GM12878 (cell line): ENCODE data around the gene PRKAG2. TPM values are rescaled to one million over a fixed set of nuclear protein-coding genes. Genes with fewer than 3 reads are reported as not detected.

Experiments
- ATAC-seq: fragments of 200-7000 bp; cut with Tn5 transposase; 3 replicates; pipeline ENCODE4 v1.9.1; 2020; ENCODE audit warnings: mild to moderate bottlenecking, moderate library complexity
- BruUV-seq: library from RNA; stranded (reverse); fragments of 400-500 nt; replicated peaks from 2 replicates; lab custom pipeline; 2021; lab: Mats Ljungman, UMichigan
- CTCF ChIA-PET: fragments of 300-600 bp; sonication (Branson Sonifier 250); formaldehyde crosslinking; extraction: SDS; loops from one replicate; lab custom pipeline; 2021; ENCODE audit warnings: inconsistent platforms; lab: Yijun Ruan, JAX
- POLR2A ChIA-PET: fragments of 350-600 bp; formaldehyde crosslinking; extraction: SDS; loops from one replicate; lab custom pipeline; 2021; ENCODE audit warnings: inconsistent platforms; lab: Charles Lee
- RAD21 ChIA-PET: fragments of 300-600 bp; sonication (Branson Sonifier 250); formaldehyde crosslinking; loops from one replicate; lab custom pipeline; 2023; ENCODE audit warnings: antibody characterized with exemption; ENCODE audit not compliant: unreplicated experiment; lab: Charles Lee
- SMC1A ChIA-PET: fragments of 300-600 bp; sonication (Branson Sonifier 250); formaldehyde crosslinking; loops from one replicate; lab custom pipeline; 2023; ENCODE audit not compliant: unreplicated experiment, uncharacterized antibody; lab: Charles Lee
- DNase-seq: peaks from one replicate; pipeline ENCODE4 v3.0.0-alpha.2; 2011; ENCODE audit warnings: low read depth, low spot score
- FAIRE-seq: peaks from 3 replicates; lab custom pipeline; 2011; peaks lifted over from hg19 to GRCh38; lab: Jason Lieb, UNC
- H2AFZ ChIP-seq: 2 replicates; pipeline ENCODE4 v1.6.0; 2011; ENCODE audit warnings: low read depth, low read length, control low read depth; ENCODE audit not compliant: control insufficient read depth
- H3K27ac ChIP-seq: 2 replicates; pipeline ENCODE4 v1.5.1; 2011; ENCODE audit warnings: control low read depth; ENCODE audit not compliant: control insufficient read depth, insufficient read depth
- H3K27me3 ChIP-seq, 2 experiments: replicated peaks in 1 of 2; 2 replicates each; pipeline versions ENCODE4 v1.6.0 to v1.6.1; 2011; ENCODE audit warnings: low read length in 1 of 2; ENCODE audit not compliant: control insufficient read depth in 2 of 2, insufficient read depth in 2 of 2
- H3K36me3 ChIP-seq, 2 experiments: 2 replicates each; pipeline ENCODE4 v1.5.1; 2011; ENCODE audit warnings: low read length in 1 of 2; ENCODE audit not compliant: control insufficient read depth in 2 of 2, insufficient read depth in 2 of 2
- H3K4me1 ChIP-seq: 2 replicates; pipeline ENCODE4 v1.6.1; 2011; ENCODE audit warnings: mild to moderate bottlenecking, low read length, moderate library complexity, mixed read lengths; ENCODE audit not compliant: control insufficient read depth, insufficient read depth
- H3K4me2 ChIP-seq: 2 replicates; pipeline ENCODE4 v1.6.0; 2011; ENCODE audit warnings: control low read depth; ENCODE audit not compliant: control insufficient read depth, insufficient read depth
- H3K4me3 ChIP-seq: fragments of 200-600 bp; sonication (generic); 2 replicates; pipeline ENCODE4 v1.5.1; 2016
- H3K79me2 ChIP-seq: 2 replicates; pipeline ENCODE4 v1.6.0; 2011; ENCODE audit warnings: low read length; ENCODE audit not compliant: control insufficient read depth, insufficient read depth
- H3K9ac ChIP-seq: 2 replicates; pipeline ENCODE4 v1.8.0; 2011; ENCODE audit warnings: low read length, control low read depth, mixed read lengths; ENCODE audit not compliant: control insufficient read depth, insufficient read depth
- H3K9me3 ChIP-seq: replicated peaks from 3 replicates; pipeline ENCODE4 v1.5.1; 2011; ENCODE audit warnings: mild to moderate bottlenecking, low read length; ENCODE audit not compliant: control insufficient read depth, insufficient read depth
- H4K20me1 ChIP-seq: 2 replicates; pipeline ENCODE4 v1.6.0; 2011; ENCODE audit not compliant: control insufficient read depth, insufficient read depth
- ATF2 ChIP-seq: IDR thresholded peaks from 2 replicates; pipeline ENCODE4 v1.6.1; 2012; ENCODE audit warnings: low read length, inconsistent platforms
- ATF7 ChIP-seq: fragments of 450-650 bp; IDR thresholded peaks from 2 replicates; pipeline ENCODE4 v1.6.1; 2016; ENCODE audit warnings: low read depth, mild to moderate bottlenecking
- DPF2 ChIP-seq: fragments of 450-650 bp; IDR thresholded peaks from 2 replicates; pipeline ENCODE4 v1.6.1; 2017; ENCODE audit warnings: mild to moderate bottlenecking
- HDGF ChIP-seq: fragments of 450-650 bp; IDR thresholded peaks from 2 replicates; pipeline ENCODE4 v1.6.1; 2016; ENCODE audit warnings: antibody characterized with exemption
- IKZF1 ChIP-seq: fragments of 450-650 bp; conservative IDR thresholded peaks from 2 replicates; pipeline ENCODE4 v1.6.1; 2017; ENCODE audit warnings: antibody characterized with exemption, mild to moderate bottlenecking
- MYB ChIP-seq: fragments of 150-350 bp; IDR thresholded peaks from 2 replicates; pipeline ENCODE4 v1.6.1; 2014; ENCODE audit warnings: mild to moderate bottlenecking, low read depth, low read length, borderline replicate concordance
- NFYA ChIP-seq: IDR thresholded peaks from 2 replicates; pipeline ENCODE4 v1.6.1; 2011; ENCODE audit warnings: low read depth, mild to moderate bottlenecking, low read length, improper control_type of control experiment, borderline replicate concordance
- PRDM15 ChIP-seq: fragments of 450-650 bp; formaldehyde crosslinking; IDR thresholded peaks from 2 replicates; pipeline ENCODE4 v1.4.0; 2020; ENCODE audit warnings: mild to moderate bottlenecking, moderate library complexity
- RAD51 ChIP-seq: fragments of 450-650 bp; IDR thresholded peaks from 2 replicates; pipeline ENCODE4 v1.6.1; 2016; ENCODE audit warnings: moderate library complexity, mild to moderate bottlenecking, inconsistent platforms
- SMARCA5 ChIP-seq: fragments of 450-650 bp; IDR thresholded peaks from 2 replicates; pipeline ENCODE4 v1.6.1; 2017; ENCODE audit warnings: mild to moderate bottlenecking
- SREBF2 ChIP-seq: IDR thresholded peaks from 2 replicates; pipeline ENCODE4 v1.6.1; 2012; ENCODE audit warnings: mild to moderate bottlenecking, low read length
- TARDBP ChIP-seq: IDR thresholded peaks from 2 replicates; pipeline ENCODE4 v1.6.1; 2016; ENCODE audit warnings: borderline replicate concordance
- TCF12 ChIP-seq: IDR thresholded peaks from 2 replicates; pipeline ENCODE4 v1.6.1; 2011; ENCODE audit warnings: low read depth, mild to moderate bottlenecking, low read length
- ZBED1 ChIP-seq: IDR thresholded peaks from 2 replicates; pipeline ENCODE4 v1.6.1; 2016; ENCODE audit warnings: borderline replicate concordance
- ZSCAN29 ChIP-seq: fragments of 450-650 bp; IDR thresholded peaks from 2 replicates; pipeline ENCODE4 v1.6.1; 2017; ENCODE audit warnings: mild to moderate bottlenecking, moderate library complexity
- WGBS: methylation state at CpG from one replicate; pipeline ENCODE4 v1.1.6; 2016; ENCODE audit warnings: low lambda C conversion rate; ENCODE audit not compliant: insufficient replicate concordance, insufficient coverage; ENCODE audit errors: missing lambda C conversion rate; 5-methylcytosine and 5-hydroxymethylcytosine counted together
- in situ Hi-C: fragments of 300-500 bp; cut with MboI; formaldehyde crosslinking; loops from 9 replicates; pipeline ENCODE4 v1.14.3; 2018; ENCODE audit warnings: mixed read lengths
- intact Hi-C: fragments of 100-400 bp; cut with micrococcal nuclease; formaldehyde crosslinking; loops from one replicate; pipeline ENCODE4 v1.14.2; 2022; ENCODE audit not compliant: unreplicated experiment
- polyA plus RNA-seq, 11 experiments: library from polyadenylated mRNA; depleted of rRNA in 4 of 11; unstranded in 6 of 11; stranded (reverse) in 5 of 11; fragments of >200 nt; fragmentation: Nextera tagmentation in 4 of 11; fragmentation: Illumina TruSeq in 1 of 11; extraction: Ambion mirVana in 4 of 11; extraction: Trizol in 1 of 11; gene quantifications; 1 replicate in 1 of 11; 2 replicates in 10 of 11; pipeline versions ENCODE4 v1.2.1 to v1.2.3, GENCODE V29; 2011 to 2016; ENCODE audit warnings: inconsistent platforms in 2 of 11, missing spikeins in 2 of 11, low read depth in 1 of 11
- total RNA-seq, 4 experiments: library from RNA; depleted of rRNA in 3 of 4; stranded (reverse); fragments of >200 nt in 3 of 4; fragmentation: Illumina TruSeq in 1 of 4; extraction: Trizol in 1 of 4; gene quantifications; 2 replicates each; pipeline versions ENCODE4 v1.2.1 to v1.2.3, GENCODE V29; 2013 to 2021
- TF ChIP-seq, protein P1 (sequence below): fragments of 450-650 bp; IDR thresholded peaks from 2 replicates; pipeline ENCODE4 v1.6.1; 2017; ENCODE audit warnings: low read depth, mild to moderate bottlenecking, moderate library complexity

PRKAG2 gene
- total and polyA plus RNA-seq, 10 of the 15 experiments (the other 5 are each of a cell fraction or from before 2014, with no cell fraction given) = 3.4 to 8.9 (median 6.8) TPM

DNA sequence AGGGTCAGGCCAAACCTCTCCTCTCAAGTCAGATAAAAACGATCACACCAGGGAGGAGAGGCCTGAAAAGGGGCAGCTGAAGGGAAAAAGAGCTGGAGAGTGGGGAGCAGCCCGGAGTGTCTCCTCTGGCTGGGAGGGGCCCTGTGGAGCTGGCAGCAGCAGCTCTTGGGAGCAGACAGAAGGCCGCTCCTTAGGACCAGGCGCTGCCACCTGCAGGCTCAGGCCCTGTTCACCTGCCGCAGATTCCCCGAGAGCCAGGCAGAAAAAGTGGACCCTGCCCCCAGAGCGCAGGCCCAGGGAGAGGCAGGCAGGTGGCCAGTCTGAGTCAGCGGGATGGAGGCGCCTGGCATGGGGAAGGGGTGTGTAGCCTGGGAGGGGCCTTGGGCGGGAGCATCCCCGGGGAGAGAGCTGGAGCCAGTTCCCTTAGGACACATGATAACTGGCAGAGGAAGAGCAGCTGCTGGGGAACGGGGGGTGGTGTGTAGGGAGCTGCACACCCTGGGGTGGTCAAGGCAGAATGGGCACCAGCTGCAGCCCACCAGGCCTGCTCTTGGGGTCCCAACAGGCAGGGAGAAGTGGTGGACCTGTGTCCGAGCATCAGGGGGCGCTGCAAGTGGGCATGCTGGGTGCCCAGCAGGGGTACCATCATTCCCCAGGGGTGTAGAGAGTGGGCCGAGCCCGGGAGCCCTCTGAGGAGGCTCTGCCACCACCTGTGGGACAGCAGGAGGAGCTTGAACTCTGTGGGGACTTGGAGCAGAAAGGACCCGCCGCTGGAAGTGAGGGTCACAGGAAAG, 180.0 kb downstream of the PRKAG2 start:
- intact Hi-C loops (no loop called here), in situ Hi-C loops (no loop called here)
- Histone ChIP-seq H4K20me1 (no peaks in the 10 kb centered on the region), H3K27me3 (no peaks in the 10 kb centered on the region), H3K27ac (no peak overlapping the region), H3K79me2 (no peaks in the 10 kb centered on the region), H3K4me2 (no peak overlapping the region), H3K4me1 (no peaks in the 10 kb centered on the region), H3K36me3 (no peaks in the 10 kb centered on the region), H3K9me3 (no peaks in the 10 kb centered on the region), H2AFZ (no peak overlapping the region), H3K9ac (no peak overlapping the region), H3K4me3 (no peak overlapping the region)
- FAIRE-seq (no peak), DNase-seq (no peak), ATAC-seq (no peak)
- ChIA-PET CTCF (interaction anchor here (0.6 kb wide), 1 partner anchor 12 kb away, joined by 4 read pairs; no protein-coding TSS in a partner anchor), SMC1A (interaction anchor here (0.7 kb wide), 1 partner anchor 878 kb away, joined by 3 read pairs; no protein-coding TSS in a partner anchor), POLR2A (interaction anchor here (0.6 kb wide), 1 partner anchor 111 kb away, joined by 3 read pairs; no protein-coding TSS in a partner anchor), RAD21 (no interaction called here)
- BruUV-seq = no TSS peak
- 77% methylated on average over 17 of the region's 18 CpGs for WGBS
- TF ChIP-seq SREBF2 (no peak), DPF2 (no peak), ZBED1 (no peak), SMARCA5 (no peak), HDGF (no peak), ATF7 (no peak), ZSCAN29 (no peak), TARDBP (no peak), MYB (no peak), ATF2 (no peak), PRDM15 (CRISPR knock-in tag) (no peak), IKZF1 (no peak), RAD51 (no peak), TCF12 (no peak), NFYA (no peak)
- TF ChIP-seq, protein P1, sequence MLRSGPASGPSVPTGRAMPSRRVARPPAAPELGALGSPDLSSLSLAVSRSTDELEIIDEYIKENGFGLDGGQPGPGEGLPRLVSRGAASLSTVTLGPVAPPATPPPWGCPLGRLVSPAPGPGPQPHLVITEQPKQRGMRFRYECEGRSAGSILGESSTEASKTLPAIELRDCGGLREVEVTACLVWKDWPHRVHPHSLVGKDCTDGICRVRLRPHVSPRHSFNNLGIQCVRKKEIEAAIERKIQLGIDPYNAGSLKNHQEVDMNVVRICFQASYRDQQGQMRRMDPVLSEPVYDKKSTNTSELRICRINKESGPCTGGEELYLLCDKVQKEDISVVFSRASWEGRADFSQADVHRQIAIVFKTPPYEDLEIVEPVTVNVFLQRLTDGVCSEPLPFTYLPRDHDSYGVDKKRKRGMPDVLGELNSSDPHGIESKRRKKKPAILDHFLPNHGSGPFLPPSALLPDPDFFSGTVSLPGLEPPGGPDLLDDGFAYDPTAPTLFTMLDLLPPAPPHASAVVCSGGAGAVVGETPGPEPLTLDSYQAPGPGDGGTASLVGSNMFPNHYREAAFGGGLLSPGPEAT = no peak
